K562 (cell line): Measurements from ENCODE around the gene ATOH1.

Source experiments
- CEBPZ ChIP-seq: fragments of 150-350 bp; IDR thresholded peaks from 2 replicates; pipeline ENCODE4 v1.6.1; 2014; ENCODE audit warnings: low read depth, mild to moderate bottlenecking, low read length, borderline replicate concordance
- CTCF ChIP-seq, 3 experiments: IDR thresholded peaks in 2 of 3; conservative IDR thresholded peaks in 1 of 3; 2 replicates each; pipeline ENCODE4 v1.5.1; 2011 to 2012; ENCODE audit warnings: low read length in 3 of 3, mild to moderate bottlenecking in 3 of 3, control low read depth in 2 of 3, improper control_type of control experiment in 1 of 3, inconsistent platforms in 1 of 3, low read depth in 1 of 3, mixed read lengths in 1 of 3, moderate library complexity in 1 of 3; ENCODE audit not compliant: insufficient read depth in 2 of 3
- FOXJ3 ChIP-seq: sonication (generic); formaldehyde crosslinking; IDR thresholded peaks from 2 replicates; pipeline ENCODE4 v1.4.0; 2020; ENCODE audit warnings: mild to moderate bottlenecking, missing genetic modification reagents
- MYC ChIP-seq, 2 experiments: fragments of 250-450 bp in 1 of 2; sonication (Bioruptor Pico) in 1 of 2; IDR thresholded peaks; 2 replicates each; pipeline versions ENCODE4 v1.5.1 to v1.6.1; 2012 to 2021; ENCODE audit warnings: low read depth in 2 of 2, borderline replicate concordance in 1 of 2, improper control_type of control experiment in 1 of 2, low read length in 1 of 2, mild to moderate bottlenecking in 1 of 2, moderate library complexity in 1 of 2
- NR0B1 ChIP-seq: fragments of 450-650 bp; IDR thresholded peaks from one replicate; pipeline ENCODE4 v1.6.1; 2018; ENCODE audit warnings: mild to moderate bottlenecking, moderate library complexity; ENCODE audit not compliant: partially characterized antibody
- NR2C1 ChIP-seq, 2 experiments: fragments of 450-650 bp; IDR thresholded peaks; 2 replicates each; pipeline ENCODE4 v1.6.1; 2017; ENCODE audit warnings: mild to moderate bottlenecking in 2 of 2, antibody characterized with exemption in 1 of 2, inconsistent platforms in 1 of 2, missing compliant biosample characterization in 1 of 2, missing genetic modification characterization in 1 of 2
- RAD21 ChIP-seq, 2 experiments: fragments of 250-450 bp in 1 of 2; fragments of 450-650 bp in 1 of 2; sonication (Bioruptor Pico) in 1 of 2; formaldehyde crosslinking in 1 of 2; IDR thresholded peaks in 1 of 2; conservative IDR thresholded peaks in 1 of 2; 2 replicates each; pipeline versions ENCODE4 v1.4.0 to v1.8.0; 2020 to 2022; ENCODE audit warnings: mild to moderate bottlenecking in 2 of 2, moderate library complexity in 1 of 2
- REST ChIP-seq, 2 experiments: fragments of 450-650 bp; formaldehyde crosslinking in 1 of 2; IDR thresholded peaks; 2 replicates each; pipeline versions ENCODE4 v1.4.0 to v1.6.1; 2014 to 2020; ENCODE audit warnings: mild to moderate bottlenecking in 2 of 2, borderline replicate concordance in 1 of 2, low read depth in 1 of 2
- THRAP3 ChIP-seq: fragments of 450-650 bp; IDR thresholded peaks from 2 replicates; pipeline ENCODE4 v1.6.1; 2016; ENCODE audit warnings: mild to moderate bottlenecking, inconsistent platforms, borderline replicate concordance
- ZNF121 ChIP-seq: sonication (generic); formaldehyde crosslinking; conservative IDR thresholded peaks from 2 replicates; pipeline ENCODE4 v1.8.0; 2022; ENCODE audit warnings: missing genetic modification reagents
- ZNF217 ChIP-seq: sonication (generic); formaldehyde crosslinking; IDR thresholded peaks from 2 replicates; pipeline ENCODE4 v1.8.0; 2022; ENCODE audit warnings: mild to moderate bottlenecking, missing genetic modification reagents
- ZZZ3 ChIP-seq: fragments of 450-650 bp; IDR thresholded peaks from 2 replicates; pipeline ENCODE4 v1.6.1; 2016; ENCODE audit warnings: antibody characterized with exemption, mild to moderate bottlenecking, moderate library complexity
- TF ChIP-seq, protein P1 (sequence below), 3 experiments: fragments of 200-800 bp in 1 of 3; sonication (Bioruptor generic) in 1 of 3; sonication (generic) in 1 of 3; formaldehyde crosslinking in 1 of 3; IDR thresholded peaks; 2 replicates each; pipeline versions ENCODE4 v1.6.1 to v1.8.0; 2016 to 2022; ENCODE audit warnings: mild to moderate bottlenecking in 2 of 3, missing compliant biosample characterization in 2 of 3, missing genetic modification characterization in 2 of 3, missing genetic modification reagents in 1 of 3
- TF ChIP-seq, protein P2 (sequence below): sonication (generic); formaldehyde crosslinking; IDR thresholded peaks from 2 replicates; pipeline ENCODE4 v1.8.0; 2022; ENCODE audit warnings: mild to moderate bottlenecking, missing genetic modification reagents, borderline replicate concordance

- no peak for TF ChIP-seq ZNF121 (CRISPR knock-in tag)
- TF ChIP-seq, protein P1, sequence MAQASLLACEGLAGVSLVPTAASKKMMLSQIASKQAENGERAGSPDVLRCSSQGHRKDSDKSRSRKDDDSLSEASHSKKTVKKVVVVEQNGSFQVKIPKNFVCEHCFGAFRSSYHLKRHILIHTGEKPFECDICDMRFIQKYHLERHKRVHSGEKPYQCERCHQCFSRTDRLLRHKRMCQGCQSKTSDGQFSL (CRISPR knock-in tag; IDR thresholded peaks at IDR 0.05) = no peak
- TF ChIP-seq, protein P1 (tag; IDR thresholded peaks at IDR 0.05) = no peak
- no peak for TF ChIP-seq NR2C1 (IDR thresholded peaks at IDR 0.05)
- no peak for TF ChIP-seq NR2C1 (tag; IDR thresholded peaks at IDR 0.05)
- no peak for TF ChIP-seq ZZZ3
- TF ChIP-seq RAD21 (CRISPR knock-in tag; conservative IDR thresholded peaks at IDR 0.05 in 1 of 2, IDR thresholded peaks at IDR 0.05 in 1 of 2) = no peak
- TF ChIP-seq, protein P2, sequence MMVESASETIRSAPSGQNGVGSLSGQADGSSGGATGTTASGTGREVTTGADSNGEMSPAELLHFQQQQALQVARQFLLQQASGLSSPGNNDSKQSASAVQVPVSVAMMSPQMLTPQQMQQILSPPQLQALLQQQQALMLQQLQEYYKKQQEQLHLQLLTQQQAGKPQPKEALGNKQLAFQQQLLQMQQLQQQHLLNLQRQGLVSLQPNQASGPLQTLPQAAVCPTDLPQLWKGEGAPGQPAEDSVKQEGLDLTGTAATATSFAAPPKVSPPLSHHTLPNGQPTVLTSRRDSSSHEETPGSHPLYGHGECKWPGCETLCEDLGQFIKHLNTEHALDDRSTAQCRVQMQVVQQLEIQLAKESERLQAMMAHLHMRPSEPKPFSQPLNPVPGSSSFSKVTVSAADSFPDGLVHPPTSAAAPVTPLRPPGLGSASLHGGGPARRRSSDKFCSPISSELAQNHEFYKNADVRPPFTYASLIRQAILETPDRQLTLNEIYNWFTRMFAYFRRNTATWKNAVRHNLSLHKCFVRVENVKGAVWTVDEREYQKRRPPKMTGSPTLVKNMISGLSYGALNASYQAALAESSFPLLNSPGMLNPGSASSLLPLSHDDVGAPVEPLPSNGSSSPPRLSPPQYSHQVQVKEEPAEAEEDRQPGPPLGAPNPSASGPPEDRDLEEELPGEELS (CRISPR knock-in tag) = no peak
- no peak for TF ChIP-seq CTCF (IDR thresholded peaks at IDR 0.05 in 2 of 3, conservative IDR thresholded peaks at IDR 0.05 in 1 of 3; ENCODE audit: insufficient read depth in 2 of 3, low read depth in 1 of 3, low read length in 3 of 3)
- TF ChIP-seq THRAP3 = no peak
- no peak for TF ChIP-seq FOXJ3 (CRISPR knock-in tag)
- TF ChIP-seq ZNF217 (CRISPR knock-in tag) = no peak
- no peak for TF ChIP-seq CEBPZ
- no peak for TF ChIP-seq REST (IDR thresholded peaks at IDR 0.05; ENCODE audit: borderline replicate concordance)
- TF ChIP-seq REST (CRISPR knock-in tag; IDR thresholded peaks at IDR 0.05; ENCODE audit: low read depth) = no peak
- no peak for TF ChIP-seq NR0B1
- no peak for TF ChIP-seq MYC (IDR thresholded peaks at IDR 0.05; ENCODE audit: low read depth, low read length)
- no peak for TF ChIP-seq MYC (CRISPR knock-in tag; IDR thresholded peaks at IDR 0.05; ENCODE audit: borderline replicate concordance, low read depth)
Observed at GRCh38 chr4:93809773-93810172, 18.8 kb upstream of the ATOH1 start.
